ENCODE results near the gene DCAF4.
"Not testable (repeated sequence)": the region's sequence is repeated elsewhere in the genome, so short reads cannot be mapped to it uniquely, and the experiment has no call there.

The DCAF4 gene

GRCh38 chr14:72966038-72966437 lies 39.8 kb downstream of the DCAF4 start:
- FAIRE-seq = no peak
- no peak for DNase-seq (ENCODE audit: insufficient read length, low spot score)

GRCh38 chr14:72968316-72968715 lies 42.1 kb downstream of the DCAF4 start:
- FAIRE-seq (no peak), DNase-seq (ENCODE audit: insufficient read length, low spot score) (no peak)

GRCh38 chr14:72970058-72970630 lies 43.9 kb downstream of the DCAF4 start:
- DNase-seq (ENCODE audit: insufficient read length, low spot score) = no peak

GRCh38 chr14:72970824-72971434 lies 44.7 kb downstream of the DCAF4 start:
- no peak for FAIRE-seq
- no peak for DNase-seq (ENCODE audit: insufficient read length, low spot score)

More at GRCh38 chr14:72970058-72970630, 43.9 kb downstream of the DCAF4 start:
- FAIRE-seq = no peak

- DNase-seq (ENCODE audit: insufficient read length, low spot score) (no peak), FAIRE-seq (no peak)
These were observed 48.4 kb downstream of the DCAF4 start for GRCh38 chr14:72974661-72975060.

- DNase-seq (ENCODE audit: insufficient read length, low spot score) = no peak
- FAIRE-seq = no peak
These were observed 49.5 kb downstream of the DCAF4 start for GRCh38 chr14:72975770-72976169.

GRCh38 chr14:72978856-72979255 lies 52.6 kb downstream of the DCAF4 start:
- DNase-seq (ENCODE audit: insufficient read length, low spot score) (no peak), FAIRE-seq (no peak)

GRCh38 chr14:72980863-72981262 lies 54.6 kb downstream of the DCAF4 start:
- no peak for DNase-seq (ENCODE audit: insufficient read length, low spot score)
- FAIRE-seq = no peak

- FAIRE-seq (no peak), DNase-seq (ENCODE audit: insufficient read length, low spot score) (no peak)
These were observed 56.0 kb downstream of the DCAF4 start for GRCh38 chr14:72982146-72982708.

- FAIRE-seq (no peak), DNase-seq (ENCODE audit: insufficient read length, low spot score) (no peak)
These were observed 60.0 kb downstream of the DCAF4 start for GRCh38 chr14:72986214-72986613.

- DNase-seq (ENCODE audit: insufficient read length, low spot score) = no peak
- no peak for FAIRE-seq
These were observed 60.6 kb downstream of the DCAF4 start for GRCh38 chr14:72986857-72987256.

- FAIRE-seq = no peak
- DNase-seq (ENCODE audit: insufficient read length, low spot score) = no peak
These were observed 63.9 kb downstream of the DCAF4 start for GRCh38 chr14:72990171-72990570.

GRCh38 chr14:72996916-72997315 lies 70.7 kb downstream of the DCAF4 start:
- FAIRE-seq = no peak
- no peak for DNase-seq (ENCODE audit: insufficient read length, low spot score)

- DNase-seq (ENCODE audit: insufficient read length, low spot score) (no peak), FAIRE-seq (no peak)
These were observed 72.1 kb downstream of the DCAF4 start for GRCh38 chr14:72998252-72998903.

- FAIRE-seq = no peak
These were observed 73.1 kb downstream of the DCAF4 start for GRCh38 chr14:72999316-72999715.

GRCh38 chr14:73000073-73000472 lies 73.8 kb downstream of the DCAF4 start:
- FAIRE-seq (no peak), DNase-seq (ENCODE audit: insufficient read length, low spot score) (no peak)

More at GRCh38 chr14:72999316-72999715, 73.1 kb downstream of the DCAF4 start:
- DNase-seq (ENCODE audit: insufficient read length, low spot score) = no peak

GRCh38 chr14:73003681-73004080 lies 77.4 kb downstream of the DCAF4 start:
- DNase-seq (ENCODE audit: insufficient read length, low spot score) = no peak
- FAIRE-seq = no peak

- not testable (repeated sequence) for FAIRE-seq; DNase-seq (ENCODE audit: insufficient read length, low spot score)
These were observed 78.4 kb downstream of the DCAF4 start for GRCh38 chr14:73004641-73005040.

- FAIRE-seq (no peak), DNase-seq (ENCODE audit: insufficient read length, low spot score) (no peak)
These were observed 81.6 kb downstream of the DCAF4 start for GRCh38 chr14:73007835-73008234.

GRCh38 chr14:73008501-73008900 lies 82.2 kb downstream of the DCAF4 start:
- DNase-seq (ENCODE audit: insufficient read length, low spot score) (no peak), FAIRE-seq (no peak)

Data from GM19239 (cell line).